ENCODE measurements around the gene MEIS2. TPM values are rescaled to one million over a fixed set of nuclear protein-coding genes. Genes with fewer than 3 reads are reported as not detected.

Gene MEIS2
- total RNA-seq, 1 donor from 2014 or later: 20.7 TPM

DNA sequence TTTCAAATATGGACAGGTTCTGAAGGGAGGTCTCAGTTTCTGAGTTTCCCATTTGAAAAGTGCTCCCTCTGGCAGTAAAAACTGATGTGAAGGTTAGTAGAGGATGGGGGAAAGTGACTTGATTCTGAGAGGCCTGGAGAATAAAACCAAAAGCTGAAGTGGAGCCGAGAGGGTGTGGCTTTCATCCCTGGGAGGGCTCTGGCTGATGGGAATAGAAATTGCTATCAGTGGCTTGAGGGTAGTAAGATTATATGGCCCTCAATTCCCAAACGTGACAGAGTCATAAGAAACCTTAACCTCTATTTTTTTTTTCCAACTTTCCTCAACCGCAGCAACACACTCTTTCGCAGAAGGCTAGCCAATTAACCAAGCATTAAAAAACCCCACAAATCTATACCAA is 185.9 kb downstream of the MEIS2 start:
- DNase-seq: no peak
- Histone ChIP-seq H3K27ac (peak overlapping the region; percentile 44), H3K4me1 (peaks cover 8% of the 10 kb centered on the region), H3K9me3 (no peaks in the 10 kb centered on the region), H3K27me3 (ENCODE audit: low read depth) (no peaks in the 10 kb centered on the region), H3K36me3 (no peaks in the 10 kb centered on the region), H3K4me3 (no peak overlapping the region)
- no peak for ATAC-seq
- intact Hi-C loops (cut with DNase I): no loop called here
- no peak for TF ChIP-seq CTCF (IDR thresholded peaks at IDR 0.05)

GRCh38 chr15:36912311-36912712 is 188.0 kb downstream of the MEIS2 start:
- Histone ChIP-seq H3K4me3 (no peak overlapping the region), H3K9me3 (no peaks in the 10 kb centered on the region), H3K36me3 (no peaks in the 10 kb centered on the region), H3K4me1 (peaks cover 8% of the 10 kb centered on the region), H3K27ac (no peak overlapping the region), H3K27me3 (ENCODE audit: low read depth) (no peaks in the 10 kb centered on the region)
- ATAC-seq (no peak), DNase-seq (no peak)
- intact Hi-C loops (cut with DNase I): no loop called here
- TF ChIP-seq CTCF (IDR thresholded peaks at IDR 0.05): no peak

- H3K27me3 ChIP-seq (ENCODE audit: low read depth): no peaks in the 10 kb centered on the region
- H3K36me3 ChIP-seq: no peaks in the 10 kb centered on the region
- no peak for ATAC-seq
- peaks cover 8% of the 10 kb centered on the region for H3K4me1 ChIP-seq
- DNase-seq: no peak
- intact Hi-C loops (cut with DNase I): no loop called here
- H3K27ac ChIP-seq: no peak overlapping the region
- no peaks in the 10 kb centered on the region for H3K9me3 ChIP-seq
- H3K4me3 ChIP-seq: no peak overlapping the region
- no peak for TF ChIP-seq CTCF (IDR thresholded peaks at IDR 0.05)
Observed at GRCh38 chr15:36911322-36911944, 188.9 kb downstream of the MEIS2 start.

GRCh38 chr15:36908991-36909390 is 191.4 kb downstream of the MEIS2 start:
- intact Hi-C loops (cut with DNase I): no loop called here
- DNase-seq: no peak
- Histone ChIP-seq H3K27me3 (ENCODE audit: low read depth) (no peaks in the 10 kb centered on the region), H3K9me3 (no peaks in the 10 kb centered on the region), H3K4me1 (peaks cover 8% of the 10 kb centered on the region), H3K36me3 (no peaks in the 10 kb centered on the region), H3K27ac (no peak overlapping the region), H3K4me3 (no peak overlapping the region)
- no peak for ATAC-seq
- TF ChIP-seq CTCF (IDR thresholded peaks at IDR 0.05): no peak

DNA sequence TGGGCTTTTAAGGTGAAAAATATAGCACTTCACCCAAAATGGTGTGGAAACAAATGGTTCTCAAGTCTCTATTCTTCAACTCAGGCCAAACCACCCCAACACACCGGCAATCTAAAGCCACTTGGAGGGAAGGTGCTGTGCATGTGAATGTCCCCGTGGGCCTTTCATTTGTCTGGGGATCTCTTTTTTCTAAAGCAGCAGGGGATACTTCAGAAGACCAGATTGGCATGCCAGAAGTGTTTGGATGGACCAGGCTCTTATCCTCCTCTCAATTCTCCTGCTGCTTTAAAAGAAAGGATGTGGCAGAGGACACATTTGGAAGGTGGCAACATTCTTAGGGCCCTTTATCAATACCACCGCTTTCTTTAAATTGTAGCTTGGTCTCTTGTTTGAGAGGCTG is 193.1 kb downstream of the MEIS2 start:
- DNase-seq (no peak), ATAC-seq (no peak)
- intact Hi-C loops (cut with DNase I): no loop called here
- no peak for TF ChIP-seq CTCF (IDR thresholded peaks at IDR 0.05)
- H3K27ac ChIP-seq: no peak overlapping the region
- H3K9me3 ChIP-seq: no peaks in the 10 kb centered on the region
- H3K36me3 ChIP-seq: no peaks in the 10 kb centered on the region
- peaks cover 6% of the 10 kb centered on the region for H3K4me1 ChIP-seq
- no peaks in the 10 kb centered on the region for H3K27me3 ChIP-seq (ENCODE audit: low read depth)
- no peak overlapping the region for H3K4me3 ChIP-seq
